ENCODE results near the gene AIP.
A peak's percentile ranks its signal among the peaks of the same experiment; 100 is the strongest.

The AIP gene

DNA sequence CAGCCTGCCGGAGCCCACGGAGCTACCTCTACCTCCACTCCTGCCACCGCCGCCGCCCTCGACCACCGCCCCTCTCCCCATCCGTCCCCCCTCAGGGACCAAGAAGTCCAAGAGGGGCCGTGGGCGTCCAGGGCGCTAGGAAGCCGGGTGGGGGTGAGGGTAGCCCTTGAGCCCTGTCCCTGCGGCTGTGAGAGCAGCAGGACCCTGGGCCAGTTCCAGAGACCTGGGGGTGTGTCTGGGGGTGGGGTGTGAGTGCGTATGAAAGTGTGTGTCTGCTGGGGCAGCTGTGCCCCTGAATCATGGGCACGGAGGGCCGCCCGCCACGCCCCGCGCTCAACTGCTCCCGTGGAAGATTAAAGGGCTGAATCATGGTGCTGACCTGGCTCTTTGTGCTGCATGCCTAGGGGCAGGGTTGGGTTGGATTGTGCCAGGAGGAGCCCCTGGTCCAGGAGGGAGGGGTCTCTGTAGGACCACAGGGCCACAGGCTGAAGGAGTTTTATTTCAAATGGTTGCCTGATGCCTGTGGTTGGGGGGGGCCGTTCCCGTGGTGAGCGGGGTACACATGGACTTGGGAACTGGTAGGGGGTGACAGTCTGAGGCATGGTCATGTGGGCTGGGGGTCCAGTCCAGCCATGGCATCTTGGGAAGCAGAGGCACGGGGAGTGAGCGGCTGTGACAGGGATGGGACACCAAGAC is 47.6 kb upstream of the AIP start:
- peaks cover 58% of the 10 kb centered on the region for H3K4me1 ChIP-seq (ENCODE audit: low read length)
- peak overlapping the region; percentile 99 for H3K9ac ChIP-seq (ENCODE audit: low read length)
- H2AFZ ChIP-seq (ENCODE audit: low read depth, low read length): no peak overlapping the region
- H3K9me3 ChIP-seq (ENCODE audit: insufficient read depth, low read length): no peaks in the 10 kb centered on the region
- no peaks in the 10 kb centered on the region for H3K27me3 ChIP-seq (ENCODE audit: low read depth, low read length)
- peaks cover 41% of the 10 kb centered on the region for H3K36me3 ChIP-seq (replicated peaks; ENCODE audit: low read depth, low read length)
- no peaks in the 10 kb centered on the region for H4K20me1 ChIP-seq (ENCODE audit: insufficient read depth, low read length)
- peak overlapping the region; percentile 96 for H3K27ac ChIP-seq (ENCODE audit: low read length)
- no peak for TF ChIP-seq EZH2phosphoT487 (IDR thresholded peaks at IDR 0.05; ENCODE audit: low read depth)
- TF ChIP-seq, protein P1, sequence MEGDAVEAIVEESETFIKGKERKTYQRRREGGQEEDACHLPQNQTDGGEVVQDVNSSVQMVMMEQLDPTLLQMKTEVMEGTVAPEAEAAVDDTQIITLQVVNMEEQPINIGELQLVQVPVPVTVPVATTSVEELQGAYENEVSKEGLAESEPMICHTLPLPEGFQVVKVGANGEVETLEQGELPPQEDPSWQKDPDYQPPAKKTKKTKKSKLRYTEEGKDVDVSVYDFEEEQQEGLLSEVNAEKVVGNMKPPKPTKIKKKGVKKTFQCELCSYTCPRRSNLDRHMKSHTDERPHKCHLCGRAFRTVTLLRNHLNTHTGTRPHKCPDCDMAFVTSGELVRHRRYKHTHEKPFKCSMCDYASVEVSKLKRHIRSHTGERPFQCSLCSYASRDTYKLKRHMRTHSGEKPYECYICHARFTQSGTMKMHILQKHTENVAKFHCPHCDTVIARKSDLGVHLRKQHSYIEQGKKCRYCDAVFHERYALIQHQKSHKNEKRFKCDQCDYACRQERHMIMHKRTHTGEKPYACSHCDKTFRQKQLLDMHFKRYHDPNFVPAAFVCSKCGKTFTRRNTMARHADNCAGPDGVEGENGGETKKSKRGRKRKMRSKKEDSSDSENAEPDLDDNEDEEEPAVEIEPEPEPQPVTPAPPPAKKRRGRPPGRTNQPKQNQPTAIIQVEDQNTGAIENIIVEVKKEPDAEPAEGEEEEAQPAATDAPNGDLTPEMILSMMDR (IDR thresholded peaks at IDR 0.05; ENCODE audit: low read depth, low read length): no peak
- H3K4me2 ChIP-seq (ENCODE audit: low read length): peak overlapping the region; percentile 99
- H3K79me2 ChIP-seq (ENCODE audit: low read length): peaks cover 48% of the 10 kb centered on the region
- peak overlapping the region; percentile 83 for H3K4me3 ChIP-seq (ENCODE audit: low read length)

- peaks cover 58% of the 10 kb centered on the region for H3K4me1 ChIP-seq (ENCODE audit: low read length)
These were observed 46.9 kb upstream of the AIP start for GRCh38 chr11:67435727-67436458.

GRCh38 chr11:67436459-67437081 is 46.3 kb upstream of the AIP start:
- Histone ChIP-seq H3K79me2 (ENCODE audit: low read length) (peaks cover 48% of the 10 kb centered on the region), H3K9ac (ENCODE audit: low read length) (peak overlapping the region; percentile 99), H2AFZ (ENCODE audit: low read depth, low read length) (no peak overlapping the region), H4K20me1 (ENCODE audit: insufficient read depth, low read length) (no peaks in the 10 kb centered on the region), H3K27ac (ENCODE audit: low read length) (peak overlapping the region; percentile 96), H3K4me2 (ENCODE audit: low read length) (peak overlapping the region; percentile 99), H3K36me3 (replicated peaks; ENCODE audit: low read depth, low read length) (peaks cover 42% of the 10 kb centered on the region), H3K4me1 (ENCODE audit: low read length) (peaks cover 58% of the 10 kb centered on the region), H3K9me3 (ENCODE audit: insufficient read depth, low read length) (no peaks in the 10 kb centered on the region), H3K27me3 (ENCODE audit: low read depth, low read length) (no peaks in the 10 kb centered on the region), H3K4me3 (ENCODE audit: low read length) (peak overlapping the region; percentile 83)
- TF ChIP-seq EZH2phosphoT487 (IDR thresholded peaks at IDR 0.05; ENCODE audit: low read depth): no peak
- TF ChIP-seq, protein P1 (IDR thresholded peaks at IDR 0.05; ENCODE audit: low read depth, low read length): no peak

More at GRCh38 chr11:67435727-67436458, 46.9 kb upstream of the AIP start:
- Histone ChIP-seq H3K9ac (ENCODE audit: low read length) (peak overlapping the region; percentile 99), H3K9me3 (ENCODE audit: insufficient read depth, low read length) (no peaks in the 10 kb centered on the region), H3K27ac (ENCODE audit: low read length) (peak overlapping the region; percentile 96), H4K20me1 (ENCODE audit: insufficient read depth, low read length) (no peaks in the 10 kb centered on the region), H3K79me2 (ENCODE audit: low read length) (peaks cover 48% of the 10 kb centered on the region), H3K4me2 (ENCODE audit: low read length) (peak overlapping the region; percentile 99), H3K4me3 (ENCODE audit: low read length) (peak overlapping the region; percentile 83), H3K36me3 (replicated peaks; ENCODE audit: low read depth, low read length) (peaks cover 42% of the 10 kb centered on the region), H2AFZ (ENCODE audit: low read depth, low read length) (no peak overlapping the region), H3K27me3 (ENCODE audit: low read depth, low read length) (no peaks in the 10 kb centered on the region)
- TF ChIP-seq, protein P1 (IDR thresholded peaks at IDR 0.05; ENCODE audit: low read depth, low read length): no peak
- TF ChIP-seq EZH2phosphoT487 (IDR thresholded peaks at IDR 0.05; ENCODE audit: low read depth): no peak
